ENCODE results near the gene FLYWCH2. TPM values are rescaled to one million over a fixed set of nuclear protein-coding genes. Genes with fewer than 3 reads are reported as not detected.

FLYWCH2 gene
- total RNA-seq, 2 donors from 2014 or later, result 78.8 to 150 TPM

GRCh38 chr16:2899564-2900072, 16.6 kb downstream of the FLYWCH2 start:
- Histone ChIP-seq H3K9me3 (no peaks in the 10 kb centered on the region), H3K36me3 (no peaks in the 10 kb centered on the region), H3K4me1 (replicated peaks) (no peaks in the 10 kb centered on the region), H3K27me3 (replicated peaks; ENCODE audit: insufficient read depth) (no peaks in the 10 kb centered on the region), H3K27ac (no peak overlapping the region), H3K4me3 (no peak overlapping the region)
- TF ChIP-seq CTCF (IDR thresholded peaks at IDR 0.05) (no peak), POLR2A (IDR thresholded peaks at IDR 0.05) (no peak), POLR2AphosphoS5 (IDR thresholded peaks at IDR 0.05) (no peak)
- intact Hi-C loops (cut with DNase I), result no loop called here
- WGBS, result 77% methylated on average over 13 of the region's 13 CpGs
- DNase-seq (ENCODE audit: low spot score), result no peak

GRCh38 chr16:2900526-2901075, 17.6 kb downstream of the FLYWCH2 start:
- H3K4me3 ChIP-seq, result no peak overlapping the region
- intact Hi-C loops (cut with DNase I), result no loop called here
- H3K27me3 ChIP-seq (replicated peaks; ENCODE audit: insufficient read depth), result no peaks in the 10 kb centered on the region
- no peaks in the 10 kb centered on the region for H3K4me1 ChIP-seq (replicated peaks)
- TF ChIP-seq POLR2AphosphoS5 (IDR thresholded peaks at IDR 0.05) (no peak), POLR2A (IDR thresholded peaks at IDR 0.05) (no peak), CTCF (IDR thresholded peaks at IDR 0.05) (no peak)
- H3K9me3 ChIP-seq, result no peaks in the 10 kb centered on the region
- H3K36me3 ChIP-seq, result no peaks in the 10 kb centered on the region
- no peak for DNase-seq (ENCODE audit: low spot score)
- WGBS, result 89% methylated on average over 15 of the region's 15 CpGs
- no peak overlapping the region for H3K27ac ChIP-seq

GRCh38 chr16:2902337-2903130, 19.5 kb downstream of the FLYWCH2 start:
- intact Hi-C loops (cut with DNase I), result no loop called here

GRCh38 chr16:2904100-2904921, 21.3 kb downstream of the FLYWCH2 start:
- Histone ChIP-seq H3K9me3 (no peaks in the 10 kb centered on the region), H3K27ac (peak overlapping the region; percentile 94 to 95), H3K4me3 (peak overlapping the region; percentile 78 to 86), H3K36me3 (no peaks in the 10 kb centered on the region), H3K27me3 (replicated peaks; ENCODE audit: insufficient read depth) (no peaks in the 10 kb centered on the region), H3K4me1 (replicated peaks) (no peaks in the 10 kb centered on the region)
- DNase-seq (ENCODE audit: low spot score), result peak; percentile 80
- intact Hi-C loops (cut with DNase I), result loop anchor here (2.0 kb wide), 1 partner anchor 22 kb away; the partner anchor contains the start of gene FLYWCH2
- under 1% methylated on average over 60 of the region's 62 CpGs for WGBS
- TF ChIP-seq CTCF (IDR thresholded peaks at IDR 0.05) (peak; percentile 87 to 96 (median 90)), POLR2AphosphoS5 (IDR thresholded peaks at IDR 0.05) (peak; percentile 80), POLR2A (IDR thresholded peaks at IDR 0.05) (peak; percentile 47)

More at GRCh38 chr16:2902337-2903130, 19.5 kb downstream of the FLYWCH2 start:
- no peak for DNase-seq (ENCODE audit: low spot score)
- 92% methylated on average over 9 of the region's 9 CpGs for WGBS
- Histone ChIP-seq H3K27ac (no peak overlapping the region), H3K27me3 (replicated peaks; ENCODE audit: insufficient read depth) (no peaks in the 10 kb centered on the region), H3K4me3 (no peak overlapping the region), H3K9me3 (no peaks in the 10 kb centered on the region), H3K4me1 (replicated peaks) (no peaks in the 10 kb centered on the region), H3K36me3 (no peaks in the 10 kb centered on the region)
- TF ChIP-seq POLR2A (IDR thresholded peaks at IDR 0.05) (no peak), POLR2AphosphoS5 (IDR thresholded peaks at IDR 0.05) (no peak), CTCF (IDR thresholded peaks at IDR 0.05) (no peak)

Data from prostate gland (tissue), 2 donors.